Spleen (tissue), 11 donors: Measurements from ENCODE around the gene SNED1. TPM values are rescaled to one million over a fixed set of nuclear protein-coding genes. Genes with fewer than 3 reads are reported as not detected.

Experiments
- DNase-seq: peaks from one replicate; pipeline ENCODE4 v3.0.0-alpha.2; 2020
- H3K27ac ChIP-seq, 8 donors: fragments of 200-600 bp; sonication (generic) in 7 of 8; 1 replicate in 4 of 8; 2 replicates in 4 of 8; pipeline versions ENCODE4 v1.5.0 to v1.8.0; 2016 to 2021; ENCODE audit warnings: inconsistent platforms in 4 of 8, mild to moderate bottlenecking in 4 of 8, moderate library complexity in 1 of 8
- H3K27me3 ChIP-seq, 7 donors: fragments of 200-600 bp; sonication (generic) in 6 of 7; replicated peaks in 1 of 7; 1 replicate in 4 of 7; 2 replicates in 3 of 7; pipeline versions ENCODE4 v1.5.0 to v1.8.0; 2016 to 2021; ENCODE audit warnings: inconsistent platforms in 3 of 7, mild to moderate bottlenecking in 1 of 7
- H3K36me3 ChIP-seq, 6 donors: fragments of 200-600 bp; sonication (generic) in 5 of 6; 1 replicate in 4 of 6; 2 replicates in 2 of 6; pipeline versions ENCODE4 v1.5.0 to v1.8.0; 2016 to 2021; ENCODE audit warnings: inconsistent platforms in 2 of 6
- H3K4me1 ChIP-seq, 6 donors: fragments of 200-600 bp; sonication (generic) in 5 of 6; 1 replicate in 3 of 6; 2 replicates in 3 of 6; pipeline versions ENCODE4 v1.5.0 to v1.8.0; 2016 to 2021; ENCODE audit warnings: inconsistent platforms in 3 of 6
- H3K4me3 ChIP-seq, 8 donors: fragments of 200-600 bp; sonication (generic) in 7 of 8; 1 replicate in 4 of 8; 2 replicates in 4 of 8; pipeline versions ENCODE4 v1.5.0 to v1.8.0; 2016 to 2021; ENCODE audit warnings: inconsistent platforms in 4 of 8, mild to moderate bottlenecking in 4 of 8, moderate library complexity in 2 of 8
- H3K9me3 ChIP-seq, 8 donors: fragments of 200-600 bp; sonication (generic) in 7 of 8; 1 replicate in 4 of 8; 2 replicates in 4 of 8; pipeline versions ENCODE4 v1.5.0 to v1.8.0; 2016 to 2021; ENCODE audit warnings: inconsistent platforms in 4 of 8
- CTCF ChIP-seq, 11 experiments: fragments of 200-600 bp in 7 of 11; fragments of 450-650 bp in 4 of 11; sonication (generic) in 4 of 11; IDR thresholded peaks in 8 of 11; conservative IDR thresholded peaks in 3 of 11; 1 replicate in 7 of 11; 2 replicates in 4 of 11; pipeline versions ENCODE4 v1.4.0 to v1.8.0; 2016 to 2021; ENCODE audit warnings: antibody characterized with exemption in 11 of 11, inconsistent platforms in 4 of 11, mild to moderate bottlenecking in 1 of 11
- POLR2A ChIP-seq, 3 donors: fragments of 450-650 bp; IDR thresholded peaks; one replicate each; pipeline ENCODE4 v1.5.1; 2017; ENCODE audit warnings: antibody characterized with exemption in 3 of 3, mild to moderate bottlenecking in 1 of 3
- POLR2AphosphoS5 ChIP-seq, 3 donors: sonication (generic); formaldehyde crosslinking; IDR thresholded peaks; one replicate each; pipeline ENCODE4 v1.5.1; 2017; ENCODE audit warnings: antibody characterized with exemption in 3 of 3
- WGBS, 5 donors: extraction: QIAGEN DNeasy Blood & Tissue Kit in 3 of 5; methylation state at CpG; one replicate each; pipeline versions ENCODE4 v1.1.5 to v1.1.7; 2013 to 2018; 5-methylcytosine and 5-hydroxymethylcytosine counted together
- intact Hi-C: fragments of 100-400 bp; cut with DNase I; formaldehyde crosslinking; loops from one replicate; pipeline ENCODE4 v1.15.0; 2023; ENCODE audit warnings: low total_unique reads
- polyA plus RNA-seq, 3 donors: library from polyadenylated mRNA; stranded (reverse); fragments of 200-250 nt; gene quantifications; one replicate each; pipeline ENCODE4 v1.2.1, GENCODE V29; 2013
- total RNA-seq, 7 donors: library from RNA; depleted of rRNA in 3 of 7; stranded (reverse); fragments of >200 nt in 3 of 7; fragmentation: NEBNext Ultra II Directional in 4 of 7; extraction: Animal tissue kit (Norgen Biotek cat#: 25700) in 4 of 7; gene quantifications; one replicate each; pipeline versions ENCODE4 v1.1.0 to v1.2.1, GENCODE V29; 2016 to 2021
- donor health status: healthy with polysubstance abuse.
- donor health status: DM: no; HTN: no; CAD: no; lungs with moderate emphysema.
- donor health status: DM: no; HTN: no; CAD: no.
- donor health status: Bipolar disorder and iron deficiency.
- donor health status: healthy.
- donor health status: DM: no; HTN: no; CAD: no.
- donor health status: DM: yes; HTN: yes; CAD: no.

SNED1 gene
- total and polyA plus RNA-seq, 10 donors: 2.6 to 85.3 (median 45.5) TPM

GRCh38 chr2:241002275-241003046 lies 4.0 kb downstream of the SNED1 start:
- H3K36me3 ChIP-seq: peaks cover 0 to 17% (median 8%) of the 10 kb centered on the region in 6 donors
- peaks cover 0 to 42% (median 13%) of the 10 kb centered on the region in 7 donors for H3K27me3 ChIP-seq
- no peak for TF ChIP-seq CTCF (IDR thresholded peaks at IDR 0.05 in 8 of 11, conservative IDR thresholded peaks at IDR 0.05 in 3 of 11)
- TF ChIP-seq POLR2A (IDR thresholded peaks at IDR 0.05): no peak
- TF ChIP-seq POLR2AphosphoS5 (IDR thresholded peaks at IDR 0.05): no peak
- no peak overlapping the region for H3K4me3 ChIP-seq
- WGBS, 5 donors: 77 to 89% (median 85%) methylated on average over 11 of the region's 11 CpGs
- H3K4me1 ChIP-seq: peaks cover 0 to 43% (median 20%) of the 10 kb centered on the region in 6 donors
- H3K27ac ChIP-seq: no peak overlapping the region
- intact Hi-C loops: no loop called here
- H3K9me3 ChIP-seq: peaks cover 10 to 38% (median 34%) of the 10 kb centered on the region in 8 donors
- peak; percentile 24 for DNase-seq

GRCh38 chr2:241003047-241003360 lies 4.6 kb downstream of the SNED1 start:
- H3K36me3 ChIP-seq: peaks cover 0 to 17% (median 8%) of the 10 kb centered on the region in 6 donors
- peaks cover 10 to 38% (median 34%) of the 10 kb centered on the region in 8 donors for H3K9me3 ChIP-seq
- peaks cover 0 to 39% (median 16%) of the 10 kb centered on the region in 6 donors for H3K4me1 ChIP-seq
- no peak overlapping the region for H3K4me3 ChIP-seq
- DNase-seq: no peak
- 95 to 100% (median 98%) methylated on average over 7 of the region's 7 CpGs for WGBS, 5 donors
- no peak overlapping the region for H3K27ac ChIP-seq
- intact Hi-C loops: no loop called here
- no peak for TF ChIP-seq CTCF (IDR thresholded peaks at IDR 0.05 in 8 of 11, conservative IDR thresholded peaks at IDR 0.05 in 3 of 11)
- no peak for TF ChIP-seq POLR2A (IDR thresholded peaks at IDR 0.05)
- TF ChIP-seq POLR2AphosphoS5 (IDR thresholded peaks at IDR 0.05): no peak
- H3K27me3 ChIP-seq: peaks cover 0 to 42% (median 9%) of the 10 kb centered on the region in 7 donors

GRCh38 chr2:241003369-241003768 lies 5.0 kb downstream of the SNED1 start:
- DNase-seq: peak; percentile 38
- peaks cover 0 to 42% (median 5%) of the 10 kb centered on the region in 7 donors for H3K27me3 ChIP-seq
- H3K9me3 ChIP-seq: peaks cover 10 to 38% (median 34%) of the 10 kb centered on the region in 8 donors
- intact Hi-C loops: no loop called here
- no peak overlapping the region for H3K4me3 ChIP-seq
- WGBS, 5 donors: 80 to 98% (median 97%) methylated on average over 1 to 2 of the region's 2 CpGs; no CpG with 5 or more reads in 1 of the 5 donors
- H3K27ac ChIP-seq: no peak overlapping the region
- H3K4me1 ChIP-seq: peaks cover 0 to 39% (median 14%) of the 10 kb centered on the region in 6 donors
- TF ChIP-seq POLR2A (IDR thresholded peaks at IDR 0.05) (no peak), POLR2AphosphoS5 (IDR thresholded peaks at IDR 0.05) (no peak), CTCF (IDR thresholded peaks at IDR 0.05 in 8 of 11, conservative IDR thresholded peaks at IDR 0.05 in 3 of 11) (no peak)
- H3K36me3 ChIP-seq: peaks cover 0 to 17% (median 8%) of the 10 kb centered on the region in 6 donors

GRCh38 chr2:241003830-241004564 lies 5.6 kb downstream of the SNED1 start:
- Histone ChIP-seq H3K4me1 (peaks cover under 1 to 45% (median 19%) of the 10 kb centered on the region in 6 donors), H3K4me3 (no peak overlapping the region), H3K9me3 (peaks cover 10 to 38% (median 34%) of the 10 kb centered on the region in 8 donors), H3K27ac (no peak overlapping the region), H3K27me3 (peaks cover 0 to 39% (median 5%) of the 10 kb centered on the region in 7 donors), H3K36me3 (peaks cover 0 to 17% (median 8%) of the 10 kb centered on the region in 6 donors)
- no peak for TF ChIP-seq POLR2A (IDR thresholded peaks at IDR 0.05)
- TF ChIP-seq CTCF (IDR thresholded peaks at IDR 0.05 in 8 of 11, conservative IDR thresholded peaks at IDR 0.05 in 3 of 11): no peak
- no peak for TF ChIP-seq POLR2AphosphoS5 (IDR thresholded peaks at IDR 0.05)
- DNase-seq: no peak
- WGBS, 5 donors: 82 to 100% (median 94%) methylated on average over 1 of the region's 1 CpG
- intact Hi-C loops: no loop called here
